MCF 10A (cell line): ENCODE measurements around the gene BATF. TPM values are rescaled to one million over a fixed set of nuclear protein-coding genes. Genes with fewer than 3 reads are reported as not detected.

Experiments
- BruUV-seq: library from RNA; stranded (reverse); fragments of 400-500 nt; replicated peaks from 2 replicates; lab custom pipeline; 2021; lab: Mats Ljungman, UMichigan
- CTCF ChIA-PET: fragments of 300-600 bp; sonication (Branson Sonifier 250); formaldehyde crosslinking; extraction: SDS; loops from one replicate; lab custom pipeline; 2021; ENCODE audit warnings: antibody characterized with exemption, inconsistent platforms; lab: Yijun Ruan, JAX
- POLR2A ChIA-PET: fragments of 300-600, 350-650 bp; sonication (Branson Sonifier 250); formaldehyde crosslinking; extraction: SDS; loops from one replicate; lab custom pipeline; 2020; ENCODE audit warnings: antibody characterized with exemption, inconsistent platforms; lab: Yijun Ruan, JAX
- DNase-seq: peaks from one replicate; pipeline ENCODE4 v3.0.0-alpha.2; 2018; ENCODE audit not compliant: unreplicated experiment
- H3K27ac Mint-ChIP-seq: one replicate; pipeline ENCODE4 v1.8.0; 2022; ENCODE audit warnings: mild to moderate bottlenecking, low read depth, mixed read lengths; ENCODE audit not compliant: unreplicated experiment
- H3K27me3 Mint-ChIP-seq: one replicate; pipeline ENCODE4 v1.8.0; 2022; ENCODE audit warnings: mixed read lengths; ENCODE audit not compliant: insufficient read depth, unreplicated experiment
- H3K36me3 Mint-ChIP-seq: one replicate; pipeline ENCODE4 v1.8.0; 2022; ENCODE audit warnings: mild to moderate bottlenecking, moderate library complexity, mixed read lengths; ENCODE audit not compliant: insufficient read depth, unreplicated experiment
- H3K4me1 Mint-ChIP-seq: one replicate; pipeline ENCODE4 v1.8.0; 2022; ENCODE audit warnings: mixed read lengths; ENCODE audit not compliant: insufficient read depth, unreplicated experiment
- H3K4me3 Mint-ChIP-seq: one replicate; pipeline ENCODE4 v1.8.0; 2022; ENCODE audit warnings: mild to moderate bottlenecking, moderate library complexity, mixed read lengths; ENCODE audit not compliant: unreplicated experiment
- H3K9me3 Mint-ChIP-seq: one replicate; pipeline ENCODE4 v1.8.0; 2022; ENCODE audit warnings: mixed read lengths; ENCODE audit not compliant: unreplicated experiment
- intact Hi-C: fragments of 100-400 bp; cut with micrococcal nuclease; formaldehyde crosslinking; loops from 2 replicates; pipeline ENCODE4 v1.14.1; 2022
- total RNA-seq: library from RNA; stranded (reverse); gene quantifications from 2 replicates; pipeline ENCODE4 v1.2.3, GENCODE V29; 2022
- TF ChIP-seq, protein P1 (sequence below): fragments of 200-600 bp; IDR thresholded peaks from one replicate; pipeline ENCODE4 v1.8.0; 2022; ENCODE audit warnings: antibody characterized with exemption, mild to moderate bottlenecking; ENCODE audit not compliant: unreplicated experiment

Gene BATF
- total RNA-seq, 1 experiment from 2014 or later = not detected

GRCh38 chr14:75553157-75553556 is 30.9 kb downstream of the BATF start:
- H3K27ac Mint-ChIP-seq = no peak overlapping the region
- TF ChIP-seq, protein P1, sequence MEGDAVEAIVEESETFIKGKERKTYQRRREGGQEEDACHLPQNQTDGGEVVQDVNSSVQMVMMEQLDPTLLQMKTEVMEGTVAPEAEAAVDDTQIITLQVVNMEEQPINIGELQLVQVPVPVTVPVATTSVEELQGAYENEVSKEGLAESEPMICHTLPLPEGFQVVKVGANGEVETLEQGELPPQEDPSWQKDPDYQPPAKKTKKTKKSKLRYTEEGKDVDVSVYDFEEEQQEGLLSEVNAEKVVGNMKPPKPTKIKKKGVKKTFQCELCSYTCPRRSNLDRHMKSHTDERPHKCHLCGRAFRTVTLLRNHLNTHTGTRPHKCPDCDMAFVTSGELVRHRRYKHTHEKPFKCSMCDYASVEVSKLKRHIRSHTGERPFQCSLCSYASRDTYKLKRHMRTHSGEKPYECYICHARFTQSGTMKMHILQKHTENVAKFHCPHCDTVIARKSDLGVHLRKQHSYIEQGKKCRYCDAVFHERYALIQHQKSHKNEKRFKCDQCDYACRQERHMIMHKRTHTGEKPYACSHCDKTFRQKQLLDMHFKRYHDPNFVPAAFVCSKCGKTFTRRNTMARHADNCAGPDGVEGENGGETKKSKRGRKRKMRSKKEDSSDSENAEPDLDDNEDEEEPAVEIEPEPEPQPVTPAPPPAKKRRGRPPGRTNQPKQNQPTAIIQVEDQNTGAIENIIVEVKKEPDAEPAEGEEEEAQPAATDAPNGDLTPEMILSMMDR = no peak
- intact Hi-C loops = no loop called here
- H3K36me3 Mint-ChIP-seq = peaks cover 7% of the 10 kb centered on the region
- POLR2A ChIA-PET = interaction anchor here (0.9 to 1.7 kb wide), 3 partner anchors 17 to 152 kb away, joined by 3 to 4 read pairs (median 3); partner anchors contain the start of gene FLVCR2
- H3K4me1 Mint-ChIP-seq = peaks cover 36% of the 10 kb centered on the region
- no peak for DNase-seq
- CTCF ChIA-PET = interaction anchor here (0.7 to 1.5 kb wide), 4 partner anchors 8 to 249 kb away, joined by 3 to 5 read pairs (median 4); no protein-coding TSS in a partner anchor
- peaks cover 7% of the 10 kb centered on the region for H3K9me3 Mint-ChIP-seq
- H3K27me3 Mint-ChIP-seq = no peaks in the 10 kb centered on the region
- BruUV-seq = no TSS peak
- H3K4me3 Mint-ChIP-seq = no peak overlapping the region

DNA sequence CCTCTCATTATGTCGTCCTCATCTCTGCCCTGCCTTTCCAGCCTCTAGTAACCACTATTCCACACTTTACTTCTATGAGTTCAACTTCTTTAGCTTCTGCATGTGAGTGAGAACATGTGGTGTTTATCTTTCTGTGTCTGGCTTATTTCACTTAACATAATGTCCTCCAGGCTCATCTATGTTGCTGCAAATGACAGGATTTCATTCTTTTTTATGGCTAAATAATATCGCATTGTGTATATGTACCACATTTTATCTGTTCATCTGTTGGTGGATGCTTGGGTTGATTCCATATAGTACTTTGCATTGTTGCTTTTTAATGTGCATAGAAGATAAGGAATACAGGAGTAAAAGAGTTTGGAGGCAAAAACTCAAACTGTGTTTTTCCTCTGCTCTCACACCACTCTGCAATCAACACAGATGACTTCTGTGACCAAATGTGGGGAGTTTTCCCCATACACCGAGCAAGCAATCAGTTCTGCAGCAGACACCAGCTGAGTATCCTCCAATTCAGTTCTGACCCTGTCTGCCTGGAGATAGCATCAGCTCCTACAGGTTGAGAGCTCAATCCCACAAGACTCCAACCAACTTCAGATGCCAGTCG is 31.6 kb downstream of the BATF start:
- TF ChIP-seq, protein P1 = no peak
- CTCF ChIA-PET = interaction anchor here (0.6 to 1.0 kb wide), 4 partner anchors 11 to 92 kb away, joined by 3 read pairs; no protein-coding TSS in a partner anchor
- no TSS peak for BruUV-seq

GRCh38 chr14:75554482-75554881 is 32.2 kb downstream of the BATF start:
- intact Hi-C loops = no loop called here

More for the DNA sequence above, 31.6 kb downstream of the BATF start:
- Mint-ChIP-seq H3K27ac (no peak overlapping the region), H3K27me3 (no peaks in the 10 kb centered on the region), H3K9me3 (peaks cover 7% of the 10 kb centered on the region), H3K4me1 (peaks cover 36% of the 10 kb centered on the region), H3K36me3 (peaks cover 7% of the 10 kb centered on the region), H3K4me3 (no peak overlapping the region)
- POLR2A ChIA-PET = interaction anchor here (0.9 to 1.5 kb wide), 2 partner anchors 13 to 427 kb away, joined by 3 read pairs; partner anchors contain the start of gene NEK9
- intact Hi-C loops = no loop called here
- DNase-seq = no peak

GRCh38 chr14:75558440-75558839 is 36.2 kb downstream of the BATF start:
- TF ChIP-seq, protein P1 = no peak
- Mint-ChIP-seq H3K4me3 (no peak overlapping the region), H3K4me1 (peaks cover 46% of the 10 kb centered on the region), H3K9me3 (peaks cover 7% of the 10 kb centered on the region), H3K27me3 (no peaks in the 10 kb centered on the region), H3K36me3 (peaks cover 15% of the 10 kb centered on the region), H3K27ac (peak overlapping the region; percentile 96)
- no peak for DNase-seq
- ChIA-PET CTCF (interaction anchor here (6.1 kb wide), 1 partner anchor 249 kb away, joined by 95 read pairs; no protein-coding TSS in a partner anchor), POLR2A (no interaction called here)
- intact Hi-C loops = no loop called here
- BruUV-seq = no TSS peak

More at GRCh38 chr14:75554482-75554881, 32.2 kb downstream of the BATF start:
- POLR2A ChIA-PET = interaction anchor here (0.9 to 1.5 kb wide), 2 partner anchors 14 to 428 kb away, joined by 3 read pairs; partner anchors contain the start of gene NEK9
- TF ChIP-seq, protein P1 = no peak
- peaks cover 11% of the 10 kb centered on the region for H3K36me3 Mint-ChIP-seq
- BruUV-seq = no TSS peak
- peak overlapping the region; percentile 75 for H3K27ac Mint-ChIP-seq
- peaks cover 40% of the 10 kb centered on the region for H3K4me1 Mint-ChIP-seq
- no peak overlapping the region for H3K4me3 Mint-ChIP-seq
- CTCF ChIA-PET = interaction anchor here (0.6 to 0.9 kb wide), 3 partner anchors 23 to 1854 kb away, joined by 3 read pairs; no protein-coding TSS in a partner anchor
- peak; percentile 46 for DNase-seq
- H3K27me3 Mint-ChIP-seq = no peaks in the 10 kb centered on the region
- peaks cover 7% of the 10 kb centered on the region for H3K9me3 Mint-ChIP-seq
